Urinary bladder (tissue), 4 donors: Measurements from ENCODE around the gene DIP2B. TPM values are rescaled to one million over a fixed set of nuclear protein-coding genes. Genes with fewer than 3 reads are reported as not detected.

Source experiments
- DNase-seq: peaks from one replicate; pipeline ENCODE4 v3.0.0-alpha.2; 2015; ENCODE audit errors: extremely low spot score
- H3K27ac ChIP-seq: one replicate; pipeline ENCODE4 v1.5.1; 2013; ENCODE audit warnings: low read depth, mild to moderate bottlenecking, moderate library complexity
- H3K36me3 ChIP-seq: one replicate; pipeline ENCODE4 v1.6.1; 2013; ENCODE audit warnings: mild to moderate bottlenecking, moderate library complexity; ENCODE audit not compliant: insufficient read depth
- H3K4me1 ChIP-seq: one replicate; pipeline ENCODE4 v1.6.1; 2013; ENCODE audit warnings: mild to moderate bottlenecking, moderate library complexity; ENCODE audit not compliant: insufficient read depth
- H3K4me3 ChIP-seq: one replicate; pipeline ENCODE4 v1.5.1; 2013; ENCODE audit warnings: low read depth, low read length
- WGBS: extraction: QIAGEN DNeasy Blood & Tissue Kit; methylation state at CpG from one replicate; pipeline ENCODE4 v1.1.7; 2013; 5-methylcytosine and 5-hydroxymethylcytosine counted together
- polyA plus RNA-seq: library from polyadenylated mRNA; stranded (reverse); fragments of 200-250 nt; gene quantifications from one replicate; pipeline ENCODE4 v1.2.3, GENCODE V29; 2013
- total RNA-seq: library from RNA; depleted of rRNA; stranded (reverse); fragments of >200 nt; gene quantifications from one replicate; pipeline ENCODE4 v1.2.3, GENCODE V29; 2014
- donor health status: healthy with polysubstance abuse.
- donor health status: healthy.

Gene DIP2B
- total and polyA plus RNA-seq, 2 donors = 7.2 to 48.6 TPM

DNA sequence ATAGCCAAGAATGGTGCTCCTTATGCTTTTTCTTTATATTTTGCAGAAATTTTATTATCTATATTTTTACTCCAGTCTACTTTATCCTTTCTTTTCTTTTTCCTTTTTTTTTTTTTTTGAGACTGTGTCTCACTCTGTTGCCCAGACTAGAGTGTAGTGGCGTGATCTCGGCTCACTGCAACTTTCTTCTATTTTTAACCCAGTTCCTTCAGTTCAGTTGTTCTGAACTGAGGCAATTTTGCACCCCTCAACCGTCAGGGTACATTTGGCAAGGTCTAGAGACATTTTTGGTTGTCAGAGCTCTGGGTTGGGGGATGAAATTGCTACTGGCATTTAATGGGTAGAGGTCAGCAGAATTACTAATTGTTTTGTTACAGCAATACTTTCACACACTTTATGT is 75.7 kb downstream of the DIP2B start:
- no peak for DNase-seq
- Histone ChIP-seq H3K36me3 (no peaks in the 10 kb centered on the region), H3K4me3 (no peak overlapping the region), H3K4me1 (peaks cover 2% of the 10 kb centered on the region), H3K27ac (no peak overlapping the region)
- 76% methylated on average over 3 of the region's 3 CpGs for WGBS

GRCh38 chr12:50581226-50582184 is 76.7 kb downstream of the DIP2B start:
- no peaks in the 10 kb centered on the region for H3K36me3 ChIP-seq
- DNase-seq = no peak
- no peaks in the 10 kb centered on the region for H3K4me1 ChIP-seq
- no peak overlapping the region for H3K27ac ChIP-seq
- H3K4me3 ChIP-seq = no peak overlapping the region
- 88% methylated on average over 10 of the region's 10 CpGs for WGBS

GRCh38 chr12:50584135-50584534 is 79.3 kb downstream of the DIP2B start:
- WGBS = 93% methylated on average over 1 of the region's 1 CpG
- Histone ChIP-seq H3K4me3 (no peak overlapping the region), H3K27ac (no peak overlapping the region), H3K4me1 (no peaks in the 10 kb centered on the region), H3K36me3 (no peaks in the 10 kb centered on the region)
- DNase-seq = no peak

DNA sequence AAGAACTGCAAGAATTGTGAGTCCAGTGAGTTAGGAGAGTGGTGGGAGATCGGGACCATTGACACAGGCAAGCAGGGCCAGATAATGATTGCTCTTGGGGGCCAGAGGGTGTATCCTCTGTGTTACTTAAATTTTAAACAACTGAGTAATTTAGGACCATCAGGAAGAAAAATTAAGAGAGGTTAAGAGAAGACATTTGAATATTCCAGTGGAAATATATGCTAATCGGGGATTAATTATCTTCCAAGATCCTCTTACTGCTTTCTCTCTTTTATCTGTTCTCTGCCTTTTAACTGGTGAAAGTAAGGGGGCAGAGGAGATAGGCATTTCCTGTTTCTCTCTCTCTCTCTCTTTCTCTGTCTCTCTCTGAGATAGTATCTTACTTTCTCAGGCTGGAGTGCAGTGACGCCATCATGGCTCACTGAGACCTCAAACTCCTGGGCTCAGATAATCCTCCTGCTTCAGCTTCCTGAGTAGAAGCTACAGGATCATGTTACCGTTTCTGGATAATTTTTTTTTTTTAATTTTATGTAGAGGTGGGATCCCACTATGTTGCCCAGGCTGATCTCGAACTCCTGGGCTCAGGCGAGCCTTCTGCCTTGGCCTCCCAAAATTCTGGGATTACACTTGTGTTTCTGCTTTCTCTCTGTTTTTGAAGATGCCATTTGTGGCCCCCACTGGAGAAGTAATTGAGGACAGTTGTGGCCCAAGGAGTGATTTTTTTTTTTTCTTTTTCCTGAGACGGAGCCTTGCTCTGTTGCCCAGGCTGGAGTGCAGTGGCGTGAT is 85.1 kb downstream of the DIP2B start:
- Histone ChIP-seq H3K27ac (no peak overlapping the region), H3K4me3 (no peak overlapping the region), H3K36me3 (no peaks in the 10 kb centered on the region), H3K4me1 (no peaks in the 10 kb centered on the region)
- DNase-seq = no peak
- WGBS = 87% methylated on average over 8 of the region's 8 CpGs

GRCh38 chr12:50590869-50591268 is 86.1 kb downstream of the DIP2B start:
- no peak overlapping the region for H3K4me3 ChIP-seq
- no peak overlapping the region for H3K27ac ChIP-seq
- DNase-seq = no peak
- no peaks in the 10 kb centered on the region for H3K36me3 ChIP-seq
- H3K4me1 ChIP-seq = no peaks in the 10 kb centered on the region

- Histone ChIP-seq H3K27ac (no peak overlapping the region), H3K4me3 (no peak overlapping the region), H3K36me3 (no peaks in the 10 kb centered on the region), H3K4me1 (no peaks in the 10 kb centered on the region)
- DNase-seq = no peak
- 87% methylated on average over 3 of the region's 3 CpGs for WGBS
Measured at GRCh38 chr12:50595667-50596066, 90.9 kb downstream of the DIP2B start.

DNA sequence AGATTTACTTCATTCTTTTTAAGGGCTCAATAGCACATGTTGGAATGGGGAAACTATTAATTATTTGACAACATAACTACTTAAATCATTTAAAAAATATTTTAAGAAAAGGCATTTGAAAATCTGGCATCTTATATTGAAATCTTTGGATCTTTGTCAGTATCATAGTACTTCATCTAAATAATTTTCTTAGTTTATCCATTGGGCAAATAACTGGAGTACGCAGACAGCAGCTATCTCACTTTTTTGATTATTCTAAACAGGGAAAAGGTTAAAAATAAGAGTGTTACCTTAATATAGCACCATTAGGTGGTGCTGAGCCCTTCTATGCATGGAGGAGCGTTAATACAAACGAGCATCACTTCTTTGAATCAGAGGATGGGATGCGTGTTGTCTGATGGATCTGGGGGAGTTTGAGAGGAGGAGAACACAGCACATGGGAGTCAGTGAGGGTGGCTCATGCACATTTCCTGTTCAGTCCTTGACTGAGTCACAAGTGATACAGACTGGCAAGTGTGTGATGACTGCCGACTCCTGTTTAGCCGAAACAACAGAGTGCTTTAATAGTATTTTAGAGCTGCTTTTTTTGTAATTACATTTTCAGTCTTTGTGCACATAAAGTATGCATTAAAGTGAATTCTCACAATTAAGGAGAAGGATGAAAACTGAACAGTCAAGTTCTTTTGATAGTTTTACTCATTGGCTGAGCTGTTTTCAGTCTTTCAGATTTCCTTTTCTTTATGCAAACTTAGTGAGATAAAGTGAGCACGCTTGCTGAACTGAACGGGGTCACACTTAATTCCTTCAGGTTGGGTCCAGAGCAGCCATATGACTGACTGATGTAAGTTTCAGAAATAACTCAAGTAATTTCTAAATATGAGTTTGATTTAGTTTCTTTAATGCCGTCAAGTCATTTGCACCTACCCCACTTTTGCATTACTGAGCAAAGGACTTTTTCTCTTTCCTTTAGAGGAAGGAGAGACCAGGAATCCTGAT is 92.7 kb downstream of the DIP2B start:
- Histone ChIP-seq H3K4me3 (no peak overlapping the region), H3K27ac (no peak overlapping the region), H3K4me1 (no peaks in the 10 kb centered on the region), H3K36me3 (no peaks in the 10 kb centered on the region)
- 70% methylated on average over 9 of the region's 9 CpGs for WGBS
- no peak for DNase-seq

- Histone ChIP-seq H3K4me1 (no peaks in the 10 kb centered on the region), H3K4me3 (no peak overlapping the region), H3K36me3 (no peaks in the 10 kb centered on the region), H3K27ac (no peak overlapping the region)
- 80% methylated on average over 2 of the region's 2 CpGs for whole genome bisulfite sequencing
- no peak for DNase-seq
Measured at GRCh38 chr12:50598321-50598862, 93.6 kb downstream of the DIP2B start.

GRCh38 chr12:50599366-50600095 is 94.7 kb downstream of the DIP2B start:
- H3K4me1 ChIP-seq = no peaks in the 10 kb centered on the region
- 82% methylated on average over 7 of the region's 7 CpGs for WGBS
- H3K27ac ChIP-seq = no peak overlapping the region
- H3K4me3 ChIP-seq = no peak overlapping the region
- no peaks in the 10 kb centered on the region for H3K36me3 ChIP-seq
- DNase-seq = no peak

DNA sequence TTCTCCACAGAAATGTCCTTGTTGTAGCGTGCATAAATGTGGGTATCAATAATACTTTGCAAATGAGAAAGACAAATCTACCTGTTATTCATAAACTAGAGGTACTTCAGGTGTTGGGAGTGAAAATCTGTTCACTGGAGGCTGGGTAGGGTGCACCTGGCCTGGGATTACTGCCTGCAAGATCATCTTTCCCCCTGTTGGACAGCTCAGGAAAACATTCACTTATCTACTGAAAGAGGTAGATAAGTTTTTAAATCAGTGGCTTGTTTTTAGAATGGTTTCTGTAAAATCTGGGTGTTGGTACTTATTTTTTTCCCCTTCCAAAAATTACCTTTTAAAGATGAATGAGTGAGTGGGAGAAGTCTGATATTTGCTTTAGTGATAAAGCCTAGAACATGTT is 95.6 kb downstream of the DIP2B start:
- 38% methylated on average over 1 of the region's 1 CpG for WGBS
- H3K4me1 ChIP-seq = no peaks in the 10 kb centered on the region
- H3K27ac ChIP-seq = no peak overlapping the region
- no peak for DNase-seq
- H3K36me3 ChIP-seq = no peaks in the 10 kb centered on the region
- no peak overlapping the region for H3K4me3 ChIP-seq

DNA sequence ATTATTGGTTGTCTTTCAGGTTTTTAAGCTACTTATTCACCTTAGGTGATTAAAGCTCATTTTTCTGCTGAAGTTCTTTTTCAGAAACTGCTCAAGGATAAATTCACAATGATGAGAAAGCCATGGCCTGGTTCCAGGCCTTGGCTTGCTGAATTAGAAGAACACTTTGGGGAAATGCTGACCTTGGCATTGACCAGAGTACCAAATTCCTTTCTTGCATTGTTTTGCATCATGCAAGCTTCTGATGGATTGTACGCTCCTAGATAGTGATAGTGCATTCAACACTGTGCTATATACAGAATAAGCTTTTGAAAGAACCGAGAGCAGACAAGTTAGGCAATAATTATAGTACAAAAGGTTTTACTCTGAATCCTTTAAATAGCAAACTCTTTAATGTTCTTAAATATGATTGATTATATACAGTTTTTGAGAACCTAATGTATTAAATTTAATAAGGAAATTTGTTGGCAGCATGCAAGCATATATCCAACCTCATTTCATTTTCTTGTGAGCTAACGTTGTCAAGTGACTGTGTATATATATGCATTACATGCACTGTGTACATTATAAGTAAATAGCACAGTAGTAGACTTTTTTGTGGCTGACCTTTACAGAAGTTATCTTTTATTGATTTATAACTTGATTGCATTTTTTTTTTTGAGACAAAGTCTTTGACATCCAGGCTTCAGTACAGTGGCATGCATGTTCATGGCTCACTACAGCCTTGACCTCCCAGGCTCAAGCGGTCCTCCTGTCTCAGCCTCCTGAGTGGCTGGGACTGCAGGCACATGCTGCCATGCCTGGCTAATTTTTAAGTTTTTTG is 99.2 kb downstream of the DIP2B start:
- no peak for DNase-seq
- no peak overlapping the region for H3K27ac ChIP-seq
- no peaks in the 10 kb centered on the region for H3K36me3 ChIP-seq
- H3K4me3 ChIP-seq = no peak overlapping the region
- H3K4me1 ChIP-seq = no peaks in the 10 kb centered on the region
- 51% methylated on average over 4 of the region's 4 CpGs for WGBS

GRCh38 chr12:50604640-50604920 is 99.8 kb downstream of the DIP2B start:
- Histone ChIP-seq H3K4me3 (no peak overlapping the region), H3K4me1 (no peaks in the 10 kb centered on the region), H3K36me3 (no peaks in the 10 kb centered on the region), H3K27ac (no peak overlapping the region)
- WGBS = 96% methylated on average over 1 of the region's 1 CpG
- no peak for DNase-seq
